Erythroblast (primary cell): ENCODE results near the gene KLHL29.

Experiments used
- GATA1 ChIP-seq: IDR thresholded peaks from 2 replicates; pipeline ENCODE4 v1.6.1; 2011; ENCODE audit warnings: low read depth, mild to moderate bottlenecking, control low read depth, low read length, moderate library complexity
- POLR2A ChIP-seq: IDR thresholded peaks from 2 replicates; pipeline ENCODE4 v1.6.1; 2011; ENCODE audit warnings: mild to moderate bottlenecking, low read length

- no peak for TF ChIP-seq POLR2A
- TF ChIP-seq GATA1 = no peak
Observed at GRCh38 chr2:23367760-23368159, 17.2 kb upstream of the KLHL29 start.
